Left forelimb (tissue), 1 donor: ENCODE results near the gene NCOR1.
"Not testable (repeated sequence)": the region's sequence is repeated elsewhere in the genome, so short reads cannot be mapped to it uniquely, and the experiment has no call there.

Experiments used
- DNase-seq: peaks from one replicate; pipeline ENCODE4 v3.0.0-alpha.2; 2018; ENCODE audit warnings: low spot score

NCOR1 gene

DNA sequence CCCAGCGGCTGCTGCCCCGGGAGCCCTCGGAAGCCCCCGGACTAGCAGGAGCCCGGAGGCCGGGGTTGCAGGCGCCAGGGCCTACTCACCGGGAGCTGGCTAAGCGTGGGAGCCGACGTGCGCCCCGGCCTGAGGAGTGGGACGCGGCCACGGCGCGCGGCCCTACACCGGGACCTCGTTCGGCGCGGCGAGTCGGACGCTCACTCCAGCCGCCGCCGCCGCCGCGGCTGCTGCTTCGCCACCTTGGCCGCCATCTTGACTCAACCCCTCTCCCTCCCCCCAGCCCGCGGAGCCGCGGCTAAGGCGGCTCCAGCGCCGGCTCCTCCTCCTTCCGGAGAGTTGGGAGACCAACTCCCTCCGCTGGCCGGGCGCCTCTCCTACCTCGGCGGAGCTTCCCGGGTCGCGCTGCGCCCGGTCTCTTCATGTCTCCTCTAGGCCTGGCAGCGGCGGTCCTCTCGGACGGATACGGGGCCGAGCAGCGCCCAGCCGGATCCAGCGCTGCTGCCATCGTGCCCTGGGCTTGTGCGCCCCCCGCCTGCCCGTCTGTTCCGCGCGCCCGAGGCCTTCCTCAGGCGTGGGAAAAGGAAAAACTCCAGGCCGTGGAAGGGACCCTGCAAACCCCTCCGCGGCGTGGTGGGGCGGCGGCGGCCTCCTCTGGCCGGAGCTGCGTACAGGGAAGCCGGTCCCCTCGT is at the start of gene NCOR1:
Gene NCOR1, minus strand, starts transcription at position 262 of the 692 bp plus-strand sequence. CDS start 20,965 bp downstream, outside the sequence.
- peak; percentile 95 for DNase-seq

DNA sequence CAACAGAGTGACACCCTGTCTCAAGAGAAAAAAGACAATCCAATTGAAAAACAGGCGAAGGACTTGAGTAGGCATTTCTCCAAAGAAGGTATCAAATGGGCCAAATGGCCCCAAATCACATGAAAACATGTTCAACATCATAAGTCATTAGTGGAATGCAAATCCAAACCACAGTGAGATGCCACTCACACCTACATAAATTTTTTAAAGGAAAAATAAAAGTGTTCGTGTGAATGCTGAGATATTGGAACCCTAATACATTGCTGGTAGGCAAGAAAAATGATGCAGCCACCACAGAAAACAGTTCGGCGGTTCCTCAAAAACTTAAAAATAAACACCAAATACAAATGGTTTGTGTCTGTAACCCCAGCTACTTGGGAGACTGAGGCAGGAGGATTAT is 46.9 kb upstream of the NCOR1 start:
- DNase-seq: no peak

DNA sequence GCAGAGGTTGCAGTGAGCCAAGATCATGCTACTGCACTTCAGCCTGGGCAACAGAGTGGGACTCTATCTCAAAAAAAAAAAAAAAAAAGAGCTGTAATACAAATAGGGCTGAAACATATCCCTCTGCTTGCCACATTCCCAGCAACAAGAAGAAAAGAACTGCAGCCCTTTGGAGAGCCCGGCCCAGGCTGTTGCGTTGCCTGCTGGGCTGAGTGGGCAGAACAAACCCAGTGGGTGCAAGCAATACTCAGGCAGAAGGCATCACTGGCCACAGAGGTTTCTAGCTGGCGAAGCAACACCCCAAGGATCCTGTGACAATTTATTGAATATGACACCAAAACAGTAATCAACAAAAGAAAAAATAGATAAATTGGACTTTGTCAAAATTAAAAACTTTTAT is 45.7 kb upstream of the NCOR1 start:
- no peak for DNase-seq

DNA sequence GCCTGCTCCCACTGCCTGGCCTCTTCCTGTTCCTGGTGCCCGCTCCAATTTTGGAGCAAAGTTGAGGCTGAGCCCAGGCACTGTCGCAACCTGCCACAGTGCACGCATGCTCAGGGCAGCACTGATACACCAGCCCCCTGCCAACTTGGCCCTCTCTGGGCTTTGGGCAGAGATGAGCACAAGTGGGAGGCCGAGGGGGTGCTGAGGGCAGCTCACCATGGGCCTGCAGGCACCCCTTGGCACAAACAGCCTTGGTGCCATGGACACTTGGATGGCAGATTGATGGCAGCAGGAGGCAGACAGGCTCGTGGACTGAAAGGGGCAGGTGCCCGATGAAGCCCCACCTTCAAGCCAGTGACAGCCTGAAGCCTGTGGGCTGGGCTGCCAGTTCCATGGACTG is 44.6 kb upstream of the NCOR1 start:
- no peak for DNase-seq

DNA sequence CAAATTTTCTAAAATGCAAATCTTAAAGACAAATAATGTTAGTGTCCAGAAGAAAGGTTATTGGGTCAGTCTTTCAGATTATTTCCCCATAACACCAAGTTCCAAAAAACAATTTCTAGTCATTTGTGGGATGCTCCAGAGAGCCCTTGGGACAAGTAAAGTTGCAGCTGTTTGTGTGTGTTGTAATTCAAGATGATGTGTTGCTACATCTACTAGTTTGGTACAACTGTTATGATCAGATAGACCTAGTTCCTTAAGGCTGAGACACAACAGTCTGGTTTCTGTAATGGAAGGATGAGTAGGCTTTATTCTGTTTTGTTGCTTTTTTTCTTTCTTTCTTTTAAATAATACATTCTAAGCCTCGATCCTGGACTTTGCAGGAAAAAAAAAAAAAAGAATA is 43.6 kb upstream of the NCOR1 start:
- no peak for DNase-seq

DNA sequence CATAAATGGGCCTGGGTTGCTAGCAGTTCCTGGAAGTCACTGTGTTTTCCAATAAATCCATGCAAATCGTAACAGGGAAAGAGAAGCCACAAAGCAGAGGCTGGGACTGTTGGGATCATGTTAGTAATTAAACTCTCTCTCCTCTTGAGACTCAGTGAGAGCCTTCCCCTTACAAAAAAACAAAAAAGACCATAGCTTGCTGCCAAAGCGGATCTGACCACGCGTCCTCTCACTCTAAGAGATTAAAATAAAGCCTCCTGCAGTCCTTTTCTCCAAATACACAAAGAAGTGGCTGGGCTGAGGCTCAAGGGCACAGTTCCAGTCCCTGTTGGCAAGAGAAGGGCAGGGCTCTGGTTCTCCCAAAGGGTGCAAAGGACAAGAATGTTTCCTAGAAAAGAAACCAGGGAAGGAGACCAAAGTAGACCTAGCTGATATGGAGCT is 40.2 kb upstream of the NCOR1 start:
- DNase-seq: no peak

DNA sequence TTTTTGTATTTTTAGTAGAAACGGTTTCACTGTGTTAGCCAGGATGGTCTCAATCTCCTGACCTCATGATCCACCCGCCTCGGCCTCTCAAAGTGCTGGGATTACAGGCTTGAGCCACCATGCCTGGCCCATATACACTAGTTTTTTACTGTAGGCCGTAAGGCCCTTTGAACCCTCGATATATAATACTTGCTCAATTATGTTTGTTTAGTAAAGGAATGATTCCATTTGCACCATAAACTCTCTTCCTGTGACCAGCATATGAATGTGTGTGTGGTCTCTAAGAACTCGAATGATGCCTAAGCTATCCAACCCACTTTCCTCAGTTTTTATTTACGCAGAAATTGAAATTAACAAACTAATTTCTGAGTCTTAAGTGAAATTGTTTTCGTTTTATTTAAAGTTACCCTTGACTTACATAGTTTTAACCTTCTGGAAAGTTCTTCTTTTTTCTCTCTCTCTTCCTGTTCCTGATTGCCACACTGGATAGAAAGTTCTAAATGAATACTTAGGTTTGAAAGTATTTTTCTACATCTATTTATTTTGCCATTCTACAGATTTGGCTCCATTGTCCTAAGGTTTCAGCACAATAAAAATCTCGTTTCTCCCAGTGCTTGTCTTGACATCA is 39.6 kb upstream of the NCOR1 start:
- DNase-seq: no peak

DNA sequence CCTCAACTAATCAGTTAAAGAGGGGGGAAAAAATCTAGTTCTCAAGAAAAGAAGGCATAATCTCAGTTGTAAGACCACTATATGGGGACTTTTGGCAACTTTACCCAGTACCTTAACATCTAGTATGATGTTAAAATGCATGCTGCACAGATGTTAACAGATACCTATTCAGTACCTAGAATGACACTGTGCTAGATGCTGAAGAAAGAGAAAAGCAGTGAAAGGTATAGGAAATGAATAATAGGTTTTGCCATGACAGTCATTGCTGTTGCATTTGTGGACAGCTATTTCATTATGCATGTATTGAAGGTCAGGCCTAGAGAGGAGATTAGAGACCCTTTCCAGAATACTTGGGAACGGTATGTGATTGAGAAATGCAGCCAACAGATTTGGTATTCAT is 36.2 kb upstream of the NCOR1 start:
- no peak for DNase-seq

DNA sequence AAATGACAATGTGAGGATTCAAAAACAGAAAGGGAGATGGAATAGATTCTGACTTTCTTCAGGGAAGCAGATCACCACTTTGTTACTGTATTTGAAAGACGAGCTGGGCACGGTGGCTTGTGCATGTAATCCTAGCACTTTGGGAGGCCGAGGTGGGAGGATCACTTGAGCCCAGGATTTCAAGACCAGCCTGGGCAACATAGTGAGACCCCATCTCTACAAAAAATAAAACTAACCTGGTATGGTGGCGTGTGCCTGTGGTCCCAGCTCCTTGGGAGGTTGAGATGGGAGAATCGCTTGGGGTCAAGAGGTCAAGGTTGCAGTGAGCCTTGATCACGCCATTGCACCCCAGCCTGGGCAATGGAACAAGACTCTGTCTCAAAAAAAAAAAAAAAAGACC is 35.7 kb upstream of the NCOR1 start:
- no peak for DNase-seq

DNA sequence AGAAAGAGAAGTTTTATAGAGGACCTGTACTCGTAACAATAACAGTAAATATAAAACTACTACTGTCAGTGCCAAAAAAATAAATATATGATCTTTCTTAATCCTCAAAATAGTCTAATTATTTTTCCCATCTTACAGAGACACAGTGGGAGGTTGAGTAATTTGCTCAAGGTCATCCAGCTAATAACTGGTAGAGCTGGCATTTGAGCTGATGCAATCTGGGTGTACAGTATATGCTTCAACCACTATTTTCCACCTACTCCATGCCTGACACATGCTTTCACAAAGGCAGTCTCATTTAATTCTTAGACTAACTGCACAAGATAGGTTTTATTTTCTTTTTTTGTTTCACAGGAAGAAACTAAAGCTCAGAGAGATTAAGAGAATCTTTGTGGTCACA is 35.3 kb upstream of the NCOR1 start:
- DNase-seq: no peak

DNA sequence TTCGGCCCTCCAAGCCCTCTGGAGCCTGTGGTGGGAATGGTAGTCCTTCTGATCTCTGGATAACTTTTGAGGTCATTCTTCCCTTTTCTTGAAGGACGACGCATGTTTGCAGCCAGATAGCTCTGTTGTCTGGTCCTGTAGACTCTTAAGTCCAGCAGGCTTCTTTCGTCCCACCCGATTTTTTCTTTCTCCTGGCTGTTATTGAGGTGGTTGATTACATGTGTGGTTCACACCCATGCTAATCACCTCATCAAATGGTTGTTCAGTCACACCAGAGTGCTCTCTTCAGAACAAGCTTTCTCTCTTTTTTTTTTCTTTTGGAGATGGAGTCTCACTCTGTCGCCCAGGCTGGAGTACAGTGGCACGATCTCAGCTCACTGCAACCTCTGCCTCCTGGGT is 32.3 kb upstream of the NCOR1 start:
- no peak for DNase-seq

DNA sequence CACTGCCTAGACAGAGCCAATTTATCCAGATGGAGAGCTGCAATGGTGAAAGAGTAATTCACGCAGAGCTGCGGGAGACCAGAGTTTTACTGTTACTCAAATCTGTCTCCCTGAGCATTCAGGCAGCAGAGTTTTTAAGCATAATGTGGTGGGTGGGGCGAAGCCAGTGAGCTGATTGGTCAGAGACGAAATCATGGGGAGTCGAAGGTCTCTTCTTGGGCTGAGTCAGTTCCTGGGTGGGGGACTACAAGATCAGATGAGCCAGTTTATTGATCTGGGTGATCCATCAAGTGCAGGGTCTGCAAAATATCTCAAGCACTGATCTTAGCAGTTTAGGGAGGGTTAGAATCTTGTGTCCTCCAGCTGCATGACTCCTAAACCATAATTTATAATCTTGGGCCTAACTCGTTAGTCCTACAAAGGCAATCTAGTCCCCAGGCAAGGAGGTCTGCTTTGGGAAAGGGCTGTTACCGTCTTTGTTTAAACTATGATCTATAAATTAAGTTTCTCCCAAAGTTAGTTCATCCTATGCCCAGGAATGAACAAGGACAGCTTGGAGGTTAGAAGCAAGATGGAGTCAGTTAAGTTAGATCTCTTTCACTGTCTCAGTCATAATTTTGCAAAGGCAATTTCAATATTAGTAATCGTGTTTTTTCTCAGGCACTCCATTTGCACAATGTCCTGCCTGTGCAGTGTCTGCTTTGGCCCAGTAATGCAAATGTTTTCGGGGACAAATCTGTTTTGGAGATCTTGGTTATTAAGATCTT is 28.6 kb upstream of the NCOR1 start:
- DNase-seq: no peak

DNA sequence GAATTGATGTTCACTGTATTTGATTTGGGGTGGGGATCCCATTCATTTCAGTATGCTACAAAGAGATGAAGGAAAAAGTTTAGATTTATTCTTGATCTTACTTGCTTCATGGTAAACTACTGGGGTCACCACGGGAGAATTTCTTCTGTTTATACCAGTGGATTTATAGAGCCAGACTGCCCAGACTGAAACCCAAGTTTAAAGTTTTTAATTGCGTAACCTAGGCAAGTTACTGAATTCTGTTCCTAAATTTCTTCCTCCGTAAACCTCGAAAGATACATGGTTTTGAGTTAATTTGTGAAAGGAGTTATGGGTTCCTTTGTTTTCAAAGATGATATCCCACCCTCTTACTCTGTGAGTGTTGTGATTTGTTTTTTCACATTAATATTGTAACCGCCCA is 28.1 kb upstream of the NCOR1 start:
- DNase-seq: no peak

DNA sequence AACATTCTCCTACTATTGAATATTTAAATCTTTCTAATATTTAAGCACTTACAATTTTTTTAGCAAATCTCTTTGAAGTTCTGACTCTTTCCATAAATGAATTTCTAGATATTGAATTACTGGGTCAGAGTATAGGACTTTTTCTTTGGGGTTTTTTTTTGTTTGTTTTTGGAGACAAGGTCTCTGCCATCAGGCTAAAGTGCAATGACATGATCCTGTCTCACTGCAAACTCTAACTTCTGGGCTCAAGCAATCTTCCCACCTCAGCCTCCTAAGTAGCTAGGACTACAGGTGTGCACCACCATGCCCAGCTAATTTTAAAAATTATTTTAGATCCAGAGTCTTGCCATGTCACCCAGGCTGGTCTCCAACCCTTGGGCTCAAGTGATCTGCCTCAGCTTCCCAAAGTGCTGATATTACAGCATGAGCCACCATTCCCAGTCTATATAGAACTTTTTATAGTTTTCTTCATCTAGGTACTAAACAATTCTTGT is 26.6 kb upstream of the NCOR1 start:
- no peak for DNase-seq

DNA sequence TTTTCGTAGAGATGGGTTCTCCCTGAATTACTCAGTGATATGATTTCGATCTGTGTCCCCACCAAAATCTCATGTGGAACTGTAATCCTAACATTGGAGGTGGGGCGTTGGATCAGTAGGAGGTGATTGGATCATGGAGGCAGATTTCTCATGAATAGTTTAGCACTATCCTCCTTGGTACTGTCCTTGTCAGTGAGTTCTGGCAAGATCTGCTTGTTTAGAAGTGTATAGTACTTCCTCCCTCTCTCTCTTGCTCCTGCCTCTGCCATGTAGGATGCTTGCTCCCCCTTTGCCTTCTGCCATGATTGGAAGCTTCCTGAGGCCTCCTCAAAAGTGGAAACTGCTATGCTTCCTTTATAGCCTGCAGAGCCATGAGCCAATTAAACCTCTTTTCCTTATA is 24.6 kb upstream of the NCOR1 start:
- no peak for DNase-seq

DNA sequence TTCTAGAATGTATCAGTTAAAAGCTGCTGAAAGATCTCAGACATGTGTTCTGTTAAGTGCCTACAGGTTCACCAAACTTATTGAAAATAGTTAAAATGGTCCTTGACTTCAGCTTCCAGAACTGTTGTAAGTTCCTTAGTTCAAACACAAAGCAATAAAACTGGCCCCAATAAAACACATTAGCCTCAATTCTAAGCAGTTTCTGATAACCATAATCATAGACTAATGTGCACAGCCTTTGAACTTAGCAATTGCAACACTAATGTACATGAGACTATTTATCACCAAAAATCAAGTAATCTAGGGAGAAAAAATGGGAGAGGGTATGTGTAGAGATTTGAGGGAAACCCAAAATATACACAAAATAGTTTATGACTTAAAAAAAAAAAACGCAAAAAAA is 17.1 kb upstream of the NCOR1 start:
- DNase-seq: no peak

DNA sequence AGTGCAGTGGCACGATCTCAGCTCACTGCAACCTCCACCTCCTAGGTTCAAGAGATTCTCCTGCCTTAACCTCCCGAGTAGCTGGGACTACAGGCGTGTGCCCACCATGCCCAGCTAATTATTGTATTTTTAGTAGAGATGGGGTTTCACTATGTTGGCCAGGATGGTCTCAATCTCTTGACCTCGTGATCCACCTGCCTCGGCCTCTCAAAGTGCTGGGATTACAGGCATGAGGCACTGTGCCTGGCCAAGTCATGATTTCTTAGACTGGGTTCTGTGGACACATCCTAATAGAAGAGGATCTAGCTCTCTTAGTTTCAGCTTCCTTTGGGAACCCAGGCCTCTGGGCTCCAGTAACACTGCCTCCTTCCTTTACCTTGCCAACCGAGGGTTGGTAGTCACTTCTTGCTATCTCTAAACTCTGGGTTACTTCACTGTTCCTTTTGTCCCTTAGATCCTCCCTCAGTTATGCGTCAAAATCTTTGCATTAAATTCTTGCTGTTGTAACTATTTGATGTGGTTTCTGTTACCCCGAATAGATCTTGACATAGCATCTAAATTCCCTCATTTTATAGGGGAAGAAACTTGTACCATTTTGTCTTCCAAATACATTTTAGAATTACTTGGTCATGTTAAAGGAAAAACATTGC is 14.7 kb upstream of the NCOR1 start:
- not testable (repeated sequence) for DNase-seq

DNA sequence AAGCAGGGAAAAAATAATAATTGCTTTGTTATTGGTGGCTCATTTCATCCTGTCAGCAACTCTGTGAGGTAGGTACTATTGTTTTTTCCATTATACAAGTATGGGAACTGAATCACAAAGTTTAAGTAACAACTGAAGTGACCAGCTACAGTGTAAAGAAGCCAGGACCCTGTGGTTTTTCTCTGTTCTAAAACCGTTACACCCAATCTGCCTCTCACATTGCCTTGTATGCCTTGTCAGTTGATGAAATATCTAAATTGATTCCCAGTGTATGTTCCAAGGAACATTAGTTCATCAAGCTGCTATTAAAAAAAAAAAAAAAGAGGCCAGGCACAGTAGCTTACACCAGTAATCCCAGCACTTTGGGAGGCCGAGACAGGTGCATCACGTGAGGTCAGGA is 7.1 kb upstream of the NCOR1 start:
- no peak for DNase-seq

DNA sequence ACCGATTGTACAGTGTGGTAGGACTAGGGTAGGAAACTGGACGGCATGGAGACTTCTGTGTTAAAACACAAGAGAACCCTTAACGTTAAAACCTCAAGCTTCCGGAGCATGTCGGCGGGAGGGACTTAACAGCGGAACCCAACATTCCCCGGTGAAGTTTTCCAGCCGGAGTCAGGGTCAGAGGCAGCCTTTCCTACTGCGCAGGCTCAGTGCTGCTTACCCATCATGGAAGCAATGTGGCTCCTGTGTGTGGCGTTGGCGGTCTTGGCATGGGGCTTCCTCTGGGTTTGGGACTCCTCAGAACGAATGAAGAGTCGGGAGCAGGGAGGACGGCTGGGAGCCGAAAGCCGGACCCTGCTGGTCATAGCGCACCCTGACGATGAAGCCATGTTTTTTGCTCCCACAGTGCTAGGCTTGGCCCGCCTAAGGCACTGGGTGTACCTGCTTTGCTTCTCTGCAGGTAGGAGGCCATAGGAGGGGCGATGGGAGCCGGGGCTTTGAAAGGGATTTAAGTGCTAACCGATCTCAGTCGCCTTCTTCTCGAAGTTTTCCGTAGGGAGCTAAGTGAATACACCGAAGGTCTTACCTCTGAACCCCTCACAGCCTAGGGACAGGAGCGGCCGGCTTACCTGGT is 1.8 kb upstream of the NCOR1 start, which contains the start of gene PIGL:
Gene PIGL, plus strand, starts transcription at position 209 of the 634 bp plus-strand sequence. Its CDS starts 17 bp downstream, at position 226.
- DNase-seq: peak; percentile 90

DNA sequence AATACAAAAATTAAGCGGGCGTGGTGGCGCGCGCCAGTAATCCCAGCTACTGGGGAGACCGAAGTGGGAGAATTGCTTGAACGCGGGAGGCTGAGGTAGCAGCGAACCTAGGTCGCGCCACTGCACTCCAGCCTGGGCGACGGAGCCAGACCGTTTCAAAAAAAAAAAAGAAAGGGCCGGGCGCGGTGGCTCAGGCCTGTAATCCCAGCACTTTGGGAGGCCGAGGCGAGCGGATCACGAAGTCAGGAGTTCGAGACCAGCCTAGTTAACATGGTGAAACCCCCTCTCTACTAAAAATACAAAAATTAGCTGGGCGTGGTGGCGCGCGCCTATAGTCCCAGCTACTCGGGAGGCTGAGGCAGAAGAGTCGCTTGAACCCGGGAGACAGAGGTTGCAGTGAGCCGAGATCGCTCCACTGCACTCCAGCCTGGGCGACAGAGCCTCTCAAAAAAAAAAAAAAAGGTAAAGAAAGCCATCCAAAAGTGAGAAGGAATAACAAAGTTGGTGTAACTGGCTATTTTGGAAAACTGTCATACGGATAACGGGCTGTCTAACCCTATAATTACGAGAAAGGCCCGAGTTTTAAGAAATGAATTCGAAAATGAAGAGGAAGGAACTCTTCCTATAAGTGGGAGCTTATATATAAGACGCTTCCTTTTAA is 1.1 kb upstream of the NCOR1 start:
- DNase-seq: not testable (repeated sequence)

DNA sequence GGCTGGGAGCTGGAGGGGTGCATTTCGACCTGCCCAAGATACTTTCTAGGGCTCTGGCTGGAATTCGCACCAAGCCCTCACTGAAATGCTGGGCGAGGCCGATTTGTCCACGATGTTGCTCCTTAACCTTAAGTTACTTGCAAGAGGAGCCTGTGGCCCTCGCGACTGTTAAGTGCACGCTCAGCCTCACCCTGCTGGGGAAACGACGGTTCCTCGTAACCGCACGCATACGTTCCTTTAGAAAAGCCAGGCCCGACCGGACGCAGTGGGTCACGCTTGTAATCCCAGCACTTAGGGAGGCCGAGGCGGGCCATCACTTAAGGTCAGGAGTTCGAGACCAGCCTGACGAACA is 607 bp upstream of the NCOR1 start:
- no peak for DNase-seq

DNA sequence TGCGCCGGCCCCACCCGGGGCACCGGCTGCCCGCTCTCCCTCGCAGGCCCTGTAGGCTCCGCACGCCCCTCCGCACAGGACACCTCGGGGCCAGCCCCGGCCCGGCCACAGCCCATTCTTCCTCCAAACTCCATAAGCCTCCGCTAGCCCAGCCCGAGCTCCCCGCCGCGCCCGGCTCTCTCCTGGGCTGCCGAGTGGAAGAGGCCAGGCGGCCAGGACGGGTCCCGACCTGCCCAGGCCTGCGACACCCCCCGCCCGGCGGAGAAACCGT is 397 bp downstream of the NCOR1 start:
- no peak for DNase-seq
